GM18526 (cell line): ENCODE results near the gene CDH15.

Experiments used
- POLR2A ChIP-seq: IDR thresholded peaks from 3 replicates; pipeline ENCODE4 v1.6.1; 2011; ENCODE audit not compliant: insufficient read length; ENCODE audit errors: extremely low read depth

Gene CDH15

DNA sequence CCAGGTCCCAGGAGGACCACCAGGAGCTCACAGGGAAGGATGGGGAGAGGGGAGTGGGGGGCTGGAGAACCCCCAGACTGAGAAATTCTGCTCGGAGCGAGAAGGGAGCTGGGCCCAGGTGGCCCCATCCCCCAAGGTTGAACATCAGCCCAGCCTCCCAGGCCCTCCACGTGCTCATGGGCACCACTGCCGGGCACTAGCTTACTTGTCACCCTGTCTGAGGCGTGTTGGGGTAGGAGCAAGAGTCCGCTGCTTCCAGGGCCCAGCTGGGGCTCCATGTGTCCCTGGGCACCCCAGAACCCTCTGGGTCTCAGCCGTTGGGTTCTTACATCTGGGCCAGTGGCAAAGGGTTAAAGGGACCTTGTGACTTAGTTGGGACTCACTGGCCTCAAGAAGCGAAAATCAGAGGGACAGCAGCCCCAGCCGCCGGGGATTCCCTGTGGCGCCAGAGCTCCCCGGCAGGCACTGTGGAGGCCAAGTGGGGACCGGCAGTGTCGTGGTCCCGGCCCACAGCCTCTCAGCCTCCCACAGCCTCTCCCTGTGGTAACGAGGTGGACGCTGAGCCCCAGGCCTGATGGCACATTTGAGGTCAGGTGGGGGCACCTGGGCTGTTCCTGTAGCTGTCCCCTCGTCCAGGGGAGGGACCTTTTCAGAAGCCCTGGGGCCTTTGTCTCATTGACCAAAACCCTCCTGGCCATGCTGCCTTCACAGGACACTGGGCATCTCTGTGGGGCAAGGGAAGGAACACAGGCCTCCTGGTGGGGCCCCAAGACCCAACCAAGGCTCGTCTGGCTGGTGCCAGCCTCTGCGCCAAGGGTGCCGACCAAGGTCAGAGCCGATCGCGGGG is 33.7 kb upstream of the CDH15 start:
- no peak for TF ChIP-seq POLR2A

DNA sequence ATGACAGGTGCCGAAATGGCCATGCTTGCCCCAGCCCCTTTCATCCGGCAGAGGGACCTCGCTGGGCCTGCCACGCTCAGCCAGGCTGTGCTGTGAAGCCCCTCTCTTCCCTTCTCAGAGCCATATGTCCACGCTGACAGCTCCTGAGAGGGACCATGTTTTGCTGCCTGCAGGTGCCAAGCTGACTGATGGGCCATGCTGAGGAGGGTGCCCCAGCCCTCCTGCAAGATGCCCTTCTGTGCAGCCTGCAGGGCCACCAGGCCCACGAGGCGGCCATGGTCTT is 33.1 kb upstream of the CDH15 start:
- TF ChIP-seq POLR2A: no peak

DNA sequence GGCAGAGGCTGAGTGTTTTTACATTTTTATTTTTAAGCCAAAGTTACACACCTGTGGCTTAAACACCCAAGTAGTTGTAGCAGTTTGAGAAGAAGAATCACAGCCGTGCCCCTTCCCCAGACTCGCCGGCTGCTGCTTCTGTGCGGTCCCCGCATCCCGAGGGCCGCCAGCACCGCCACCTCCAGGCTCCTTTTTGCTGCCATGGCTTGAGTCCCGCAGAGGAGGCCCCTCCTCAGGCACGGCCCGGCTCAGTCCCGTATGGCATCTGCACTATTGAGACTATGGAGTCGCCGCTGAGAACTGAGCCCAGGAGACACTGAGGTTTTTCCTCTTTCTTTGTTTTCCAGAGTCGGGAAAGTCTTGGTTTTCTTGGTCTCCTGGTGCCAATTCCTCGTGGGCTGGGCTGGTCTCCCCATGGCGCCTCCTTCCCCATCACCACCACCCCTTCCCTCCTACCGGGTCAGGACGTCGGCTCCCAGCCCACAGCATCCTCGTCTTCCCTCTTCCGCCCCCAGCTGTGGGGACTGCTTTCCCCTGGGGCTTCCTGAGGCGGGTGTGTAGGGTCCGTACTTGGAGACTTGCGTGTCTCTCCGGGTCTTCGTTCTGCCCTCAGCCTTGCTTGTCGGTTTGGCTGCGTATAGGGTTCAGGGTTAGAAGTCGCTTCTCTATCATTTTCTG is 32.6 kb upstream of the CDH15 start:
- TF ChIP-seq POLR2A: no peak

DNA sequence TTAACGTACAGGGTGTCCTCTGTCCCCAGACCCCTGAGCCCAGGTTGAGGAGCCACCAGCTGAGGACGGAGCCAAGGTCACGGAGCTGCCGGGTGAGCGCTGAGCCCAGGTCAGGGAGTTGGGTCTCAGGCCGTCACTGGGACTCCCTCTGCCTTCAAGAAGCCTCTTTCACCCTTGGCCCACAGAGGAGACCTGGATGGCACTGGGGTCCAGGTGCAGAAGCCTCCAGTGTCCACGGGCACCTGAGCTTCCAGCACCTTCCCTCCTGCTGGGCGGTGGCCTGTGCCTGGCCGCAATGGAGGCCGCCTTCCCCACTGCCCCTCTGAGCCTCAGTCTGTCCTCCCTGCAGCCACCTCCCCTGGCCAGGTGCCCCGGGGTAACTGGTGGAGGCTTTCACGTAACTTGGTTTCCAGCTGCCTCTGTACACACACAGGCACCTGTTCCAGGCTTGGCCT is 31.6 kb upstream of the CDH15 start:
- TF ChIP-seq POLR2A: no peak

DNA sequence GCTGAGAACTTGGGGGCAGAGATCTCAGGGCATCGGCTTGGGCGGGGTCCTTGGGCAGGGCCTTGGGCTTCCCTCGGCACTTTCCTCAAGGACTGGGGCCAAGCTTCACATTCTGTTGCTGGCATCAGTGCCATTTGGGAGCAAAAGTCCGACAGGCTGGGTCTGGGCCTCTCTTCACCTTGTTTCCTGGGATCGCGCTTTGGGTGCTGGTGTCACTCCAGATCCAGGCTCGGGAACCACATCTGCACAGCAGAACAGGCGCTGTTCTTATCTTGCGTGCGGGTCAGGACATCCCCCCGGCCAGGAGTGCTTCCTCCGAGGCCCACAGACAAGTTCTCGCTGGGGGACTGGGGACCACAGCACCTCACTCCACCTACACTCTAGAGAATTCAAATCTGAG is 31.1 kb upstream of the CDH15 start:
- TF ChIP-seq POLR2A: no peak

DNA sequence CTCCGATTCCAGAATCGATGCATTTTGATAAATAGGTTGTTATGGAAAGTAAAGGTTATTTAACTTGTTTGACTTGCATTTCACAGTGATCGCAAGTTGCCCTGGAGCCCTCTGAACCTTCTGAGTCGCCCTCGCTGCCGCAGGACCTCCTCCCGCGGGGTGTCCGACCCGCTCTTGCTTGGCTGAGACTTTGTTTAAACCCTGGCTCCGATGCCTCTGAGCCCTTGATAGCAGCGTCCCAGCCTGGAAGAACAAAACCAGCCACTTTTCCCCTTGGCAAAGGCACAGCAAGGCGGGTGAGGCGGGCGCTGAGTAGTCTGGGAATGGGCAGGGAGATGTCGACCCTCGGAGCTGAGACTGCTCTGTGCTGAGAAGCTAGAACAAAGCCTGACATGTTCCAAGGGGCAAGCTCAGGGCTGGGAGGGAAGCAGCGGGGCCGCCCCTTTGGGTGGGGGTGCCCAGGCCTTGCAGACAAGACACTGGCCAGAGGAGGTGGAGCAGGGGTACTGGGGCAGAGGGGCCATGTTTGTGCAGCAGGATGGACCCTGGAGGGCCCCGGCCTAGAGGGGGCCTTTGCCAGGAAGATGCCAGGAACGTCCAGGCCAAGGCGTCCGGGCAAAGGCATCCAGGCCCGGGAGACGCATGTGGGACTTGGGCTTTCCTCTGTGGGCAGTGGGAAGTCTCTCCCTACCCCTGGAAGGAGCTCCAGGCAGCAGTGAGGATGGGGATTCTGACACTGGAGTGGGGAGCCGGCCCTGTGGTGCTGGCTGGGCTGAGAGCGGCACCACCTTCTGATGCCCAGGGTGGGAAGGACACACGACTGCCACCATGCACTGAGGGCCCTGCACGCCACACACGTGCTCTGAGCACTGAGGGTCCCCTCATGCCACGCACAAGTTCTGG is 30.3 kb upstream of the CDH15 start:
- TF ChIP-seq POLR2A: no peak

DNA sequence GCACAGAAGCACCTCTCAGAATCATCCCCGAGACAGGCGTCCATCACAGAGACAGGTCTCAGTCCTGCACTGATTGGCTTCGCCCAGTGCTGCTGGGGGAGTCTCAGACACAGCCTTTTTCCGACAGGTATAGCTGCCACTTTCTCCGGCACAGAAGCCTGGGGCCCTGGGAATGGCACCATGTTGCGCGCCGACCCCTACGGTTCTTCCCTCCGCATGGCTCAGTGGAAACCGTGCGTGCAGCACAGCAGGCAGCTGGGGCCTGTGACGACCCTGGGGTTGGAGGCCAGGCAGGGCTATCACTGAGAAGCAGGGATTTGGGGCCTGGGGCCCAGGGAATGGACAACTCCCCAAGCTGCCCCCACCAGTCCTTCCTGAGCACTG is 29.7 kb upstream of the CDH15 start:
- TF ChIP-seq POLR2A: no peak

DNA sequence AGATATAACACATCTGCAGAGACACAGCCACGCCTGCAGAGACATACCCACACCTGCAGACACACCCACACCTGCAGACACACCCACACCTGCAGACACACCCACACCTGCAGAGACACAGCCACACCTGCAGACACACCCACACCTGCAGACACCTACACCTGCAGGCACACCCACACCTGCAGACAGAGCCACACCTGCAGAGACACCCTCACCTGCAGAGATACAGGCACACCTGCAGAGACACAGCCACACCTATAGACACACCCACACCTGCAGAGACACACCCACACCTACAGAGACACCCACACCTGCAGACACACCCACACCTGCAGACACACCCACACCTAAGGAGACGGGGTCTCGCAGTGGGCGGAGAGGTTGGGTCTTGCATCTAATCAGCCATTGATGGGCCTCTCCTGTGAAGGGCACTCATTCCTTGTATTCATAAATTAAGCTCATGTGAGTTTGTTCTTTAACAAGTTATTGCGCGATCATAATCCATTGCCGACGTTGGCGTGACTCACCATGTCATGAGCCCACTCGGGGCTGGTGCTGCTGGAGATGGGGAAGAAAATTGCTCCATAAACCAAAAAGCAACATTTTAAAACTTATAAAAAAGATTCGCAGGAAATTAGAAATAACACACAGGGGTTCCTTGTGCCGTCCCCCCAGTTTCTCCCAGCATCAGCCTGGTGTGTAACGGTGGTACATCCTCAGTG is 28.9 kb upstream of the CDH15 start:
- TF ChIP-seq POLR2A: no peak

DNA sequence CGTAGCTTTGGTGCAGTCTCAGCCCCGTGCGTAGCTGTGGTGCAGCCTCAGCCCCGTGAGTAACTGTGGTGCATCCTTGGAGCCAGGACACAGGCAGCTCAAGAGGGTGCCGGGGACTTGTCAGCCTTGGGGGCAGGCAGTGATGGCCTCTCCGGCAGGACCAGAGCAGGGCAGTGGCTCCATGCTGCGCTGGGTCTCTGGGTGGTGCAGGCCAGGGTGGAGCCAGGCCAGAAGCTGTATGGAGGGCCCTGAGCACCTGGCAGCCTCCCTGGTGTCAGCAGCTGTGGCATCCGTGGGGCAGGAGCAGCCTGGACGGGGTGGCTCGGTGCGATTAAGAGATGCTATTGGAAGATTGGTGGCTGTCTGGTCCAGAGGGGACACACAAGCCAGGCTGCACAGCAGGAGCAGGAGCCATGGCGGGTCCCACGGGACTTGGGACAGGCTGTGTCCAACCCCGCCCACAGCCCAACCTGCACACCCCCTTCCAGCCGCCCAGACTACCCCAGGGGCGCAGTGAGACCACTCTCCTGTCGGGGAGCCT is 28.3 kb upstream of the CDH15 start:
- no peak for TF ChIP-seq POLR2A

DNA sequence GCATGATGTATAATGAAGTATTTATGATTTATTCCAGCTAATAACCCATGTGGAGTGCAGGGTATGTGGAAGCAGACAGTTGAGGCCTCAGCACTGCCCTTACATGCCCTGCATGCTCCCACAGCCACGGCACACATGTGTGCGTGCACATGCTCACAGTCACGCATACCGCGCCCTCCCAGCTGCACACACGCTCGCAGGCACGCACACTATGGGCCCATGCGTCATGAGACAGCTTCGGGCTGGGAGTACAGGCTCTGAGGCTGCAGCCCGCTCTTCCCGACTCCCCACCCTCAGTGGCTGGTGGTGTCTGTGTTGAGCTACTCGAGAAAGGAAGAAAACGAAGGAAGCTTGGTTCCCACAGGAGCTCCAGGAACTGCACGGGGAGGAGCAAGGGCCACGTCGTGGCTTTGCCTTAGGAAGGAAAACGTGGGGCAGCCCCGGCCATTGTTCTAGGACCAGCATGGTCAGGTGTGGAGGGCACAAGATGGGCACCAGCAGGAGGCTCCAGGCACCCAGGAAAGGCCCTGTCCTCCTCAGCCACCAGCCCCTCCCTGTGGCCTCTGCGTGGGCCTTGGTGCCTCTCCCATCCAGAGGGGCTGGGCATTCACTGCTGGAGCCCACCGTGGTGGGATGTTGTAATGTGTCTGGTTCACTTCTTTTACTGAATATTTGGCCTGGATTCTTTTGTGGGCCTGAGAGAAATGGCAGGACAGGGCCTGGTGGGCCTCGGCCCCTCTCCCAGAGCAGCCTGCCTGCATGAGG is 27.5 kb upstream of the CDH15 start:
- no peak for TF ChIP-seq POLR2A

DNA sequence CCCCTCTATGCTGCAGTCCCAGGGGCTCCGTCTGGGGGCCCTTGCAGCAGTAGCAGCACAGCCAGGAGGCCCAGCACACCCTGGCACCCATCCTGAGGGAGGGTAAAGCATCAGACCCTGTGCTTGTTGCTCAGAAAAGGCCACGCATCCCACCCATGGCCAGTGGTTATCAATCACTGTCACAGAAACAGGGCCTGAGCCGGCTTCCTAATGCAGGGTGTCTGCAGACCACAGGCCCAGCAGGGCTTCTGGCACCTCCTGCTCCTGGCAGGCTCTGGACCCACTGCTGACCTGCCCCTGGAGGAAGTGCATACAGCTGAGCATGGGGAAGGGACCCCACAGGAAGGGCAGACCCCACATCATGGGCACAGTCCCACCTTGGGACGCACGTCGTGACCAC is 26.9 kb upstream of the CDH15 start:
- no peak for TF ChIP-seq POLR2A

DNA sequence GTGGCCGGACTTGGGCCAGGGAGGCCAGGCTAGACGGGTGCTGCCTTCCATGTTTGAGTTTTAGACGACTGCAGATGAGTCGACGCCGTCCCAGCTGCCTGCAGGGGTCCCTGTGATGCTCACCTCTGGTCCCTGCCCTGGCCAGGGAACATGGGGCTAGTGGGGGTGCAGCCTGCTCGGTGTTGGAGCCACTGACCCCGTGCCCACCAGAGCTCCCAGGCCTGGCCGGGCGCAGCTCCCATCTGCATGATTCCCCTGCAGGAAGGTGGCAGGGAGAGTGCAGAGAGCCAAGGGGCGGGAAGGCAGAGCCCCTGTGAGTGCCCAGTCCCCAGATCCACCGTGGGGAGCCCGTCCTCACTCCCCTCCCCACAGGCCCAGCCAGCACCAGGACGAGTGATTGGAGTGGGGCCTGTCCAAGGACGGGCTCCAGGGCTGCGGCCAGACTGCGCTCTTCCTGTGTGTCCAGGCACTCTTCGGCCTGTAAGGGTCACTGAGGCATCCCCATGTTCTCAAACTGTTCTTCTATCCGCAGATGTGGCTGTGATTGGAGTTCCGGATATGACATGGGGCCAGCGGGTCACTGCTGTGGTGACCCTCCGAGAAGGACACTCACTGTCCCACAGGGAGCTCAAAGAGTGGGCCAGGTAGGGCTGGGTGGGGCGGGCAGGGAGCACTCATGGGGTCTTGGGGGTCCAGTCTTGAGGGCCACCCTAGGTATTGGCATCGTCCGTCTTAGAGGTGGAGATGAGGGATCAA is 26.0 kb upstream of the CDH15 start:
- no peak for TF ChIP-seq POLR2A

DNA sequence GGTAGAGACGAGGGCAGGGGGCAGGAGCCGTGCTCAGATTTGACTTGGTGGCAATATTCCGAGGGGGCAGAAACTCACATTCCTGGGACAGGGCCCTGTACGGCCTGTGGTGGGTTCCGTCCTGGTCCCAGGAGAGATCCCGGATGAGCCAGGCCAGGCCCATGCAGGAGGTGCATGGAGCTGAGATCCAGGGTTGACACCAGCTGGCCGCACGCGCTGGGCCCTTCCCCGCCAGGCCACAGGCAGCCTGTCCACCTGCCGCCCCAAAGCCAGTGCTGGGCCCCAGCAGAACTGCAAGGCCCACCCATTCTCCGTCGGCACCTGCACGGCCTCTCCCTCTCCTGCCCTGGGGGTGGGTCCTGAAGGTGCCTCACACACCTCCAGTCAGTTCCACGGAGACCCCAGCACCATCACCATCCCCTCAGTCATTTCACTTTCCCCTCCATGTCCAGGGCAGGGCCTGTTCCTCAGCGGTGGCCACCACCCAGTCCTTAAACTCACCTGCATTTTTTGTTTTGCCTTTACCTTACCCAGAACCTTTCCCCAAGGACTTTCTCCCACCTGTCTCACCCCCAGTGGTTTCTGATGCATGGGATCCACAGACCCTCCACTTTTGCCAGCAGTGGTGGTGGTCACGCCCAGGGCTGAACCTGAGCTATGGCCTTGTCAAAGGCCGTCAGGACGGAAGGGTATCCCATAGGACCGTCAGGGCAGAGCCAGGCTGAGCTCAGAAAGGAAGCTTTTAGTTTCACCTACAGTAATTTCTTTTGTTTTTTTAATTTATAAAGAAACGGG is 25.1 kb upstream of the CDH15 start:
- no peak for TF ChIP-seq POLR2A
